T-helper 1 cell treated with Interleukin-12 subunit alpha and Interleukin-12 subunit beta and Interleukin-4 antibody, amounts not matched to agents 30 ng/mL and 1 ng/mL, for 36 hours (primary cell): ENCODE data around the gene SERPINA6. TPM values are rescaled to one million over a fixed set of nuclear protein-coding genes. Genes with fewer than 3 reads are reported as not detected.
"Not testable (repeated sequence)": the region's sequence is repeated elsewhere in the genome, so short reads cannot be mapped to it uniquely, and the experiment has no call there.

Experiments
- intact Hi-C: fragments of 100-400 bp; cut with micrococcal nuclease; formaldehyde crosslinking; loops from one replicate; pipeline ENCODE4 v1.15.1; 2024
- total RNA-seq: library from RNA; stranded (reverse); gene quantifications from 2 replicates; pipeline ENCODE4 v1.2.3, GENCODE V29; 2022

Gene SERPINA6
- total RNA-seq, 1 donor from 2014 or later = not detected

DNA sequence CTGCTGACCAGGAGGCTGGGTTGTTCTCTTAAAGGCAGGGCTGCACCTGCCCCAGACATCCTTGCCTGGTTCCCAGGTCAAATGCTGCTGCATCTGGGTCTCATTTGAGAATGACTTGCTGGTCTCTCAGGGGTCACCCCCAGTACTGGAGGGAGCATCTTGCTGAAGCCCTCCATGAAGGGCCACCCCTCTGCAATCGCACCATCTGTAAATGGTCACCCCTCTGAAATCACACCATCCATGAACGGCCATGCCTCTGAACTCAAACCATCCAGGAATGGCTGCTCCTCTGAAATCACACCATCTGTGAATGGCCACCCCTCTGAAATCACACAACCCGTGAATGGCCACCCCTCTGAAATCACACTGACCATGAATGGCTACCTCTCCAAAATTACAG, 7.3 kb upstream of the SERPINA6 start:
- intact Hi-C loops = no loop called here

DNA sequence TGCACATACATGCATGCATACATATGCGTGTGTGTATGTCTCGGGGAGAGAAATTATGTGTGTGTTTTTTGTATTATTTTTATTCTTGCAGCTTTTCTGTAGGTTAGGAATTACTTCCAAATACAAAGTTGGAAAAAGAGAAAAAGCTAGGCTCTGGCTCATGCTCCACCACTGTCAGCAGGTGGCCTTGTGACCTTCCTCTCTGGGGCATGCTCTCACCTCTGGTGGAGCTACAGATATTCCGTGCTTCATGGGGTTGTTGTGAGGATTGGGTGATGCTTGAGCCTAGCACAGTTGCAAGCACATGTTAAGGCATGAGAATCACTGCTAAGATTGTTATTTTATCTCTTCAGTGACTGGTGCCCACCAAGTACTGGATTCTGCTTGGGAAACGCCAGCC, 6.7 kb upstream of the SERPINA6 start:
- intact Hi-C loops = no loop called here

DNA sequence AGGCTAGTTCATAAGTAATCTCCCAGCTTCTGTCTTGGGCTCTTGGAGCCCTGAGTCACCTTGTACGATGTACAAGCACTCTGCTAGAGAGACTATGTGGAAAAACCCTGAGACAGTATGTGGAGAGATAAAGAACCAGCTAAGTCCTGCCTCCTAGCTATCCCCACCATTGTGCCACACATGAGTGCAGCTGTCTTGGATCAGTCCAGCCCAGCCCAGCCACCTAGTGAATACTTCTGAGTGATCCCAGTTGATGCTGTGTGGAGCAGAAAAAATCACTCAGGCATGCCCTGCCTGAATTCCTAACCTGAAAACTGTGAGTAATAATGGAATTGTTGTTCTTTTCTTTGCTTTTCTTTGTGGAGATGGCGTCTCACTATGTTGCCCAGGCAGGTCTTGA, 5.1 kb upstream of the SERPINA6 start:
- intact Hi-C loops = no loop called here

DNA sequence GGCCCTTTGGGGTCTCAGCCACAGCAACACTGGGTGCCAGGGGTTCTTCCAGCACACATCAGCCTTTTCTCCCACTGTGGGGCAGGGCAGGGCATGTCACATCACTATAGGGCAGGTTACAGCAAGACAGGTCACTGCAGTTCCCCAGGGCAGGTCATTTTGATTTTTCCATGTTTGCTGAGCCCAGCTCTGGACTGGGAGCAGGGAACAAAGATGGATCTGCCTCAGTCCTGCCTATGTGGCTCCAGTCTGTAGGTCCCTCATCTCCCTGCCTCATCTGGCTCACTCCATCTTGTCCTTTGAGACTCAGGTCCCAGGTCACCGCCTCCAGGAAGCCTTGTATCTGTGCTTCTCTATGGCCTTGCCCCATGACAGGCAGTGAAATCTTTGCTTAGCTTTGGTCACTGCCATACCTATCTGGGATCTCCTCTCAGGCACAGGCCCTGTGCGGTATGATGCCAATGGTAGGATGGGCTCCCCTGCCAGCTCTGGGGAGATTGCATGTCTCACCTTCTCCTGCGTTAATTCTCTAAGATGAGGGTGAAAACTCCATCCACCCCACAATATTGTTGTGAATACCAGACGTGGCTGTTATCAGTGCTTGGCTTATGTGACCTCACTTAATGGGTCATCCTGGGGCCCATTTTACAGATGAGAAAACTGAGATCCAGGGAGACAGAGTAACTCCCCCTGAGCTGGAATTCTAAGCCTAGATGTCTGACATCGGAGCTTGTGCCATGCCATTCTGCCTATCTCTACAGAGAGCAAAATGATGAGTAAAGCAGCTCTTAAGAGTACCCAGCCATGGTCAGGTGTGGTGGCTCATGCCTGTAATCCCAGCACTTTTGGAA, 1.5 kb downstream of the SERPINA6 start:
- intact Hi-C loops = no loop called here

DNA sequence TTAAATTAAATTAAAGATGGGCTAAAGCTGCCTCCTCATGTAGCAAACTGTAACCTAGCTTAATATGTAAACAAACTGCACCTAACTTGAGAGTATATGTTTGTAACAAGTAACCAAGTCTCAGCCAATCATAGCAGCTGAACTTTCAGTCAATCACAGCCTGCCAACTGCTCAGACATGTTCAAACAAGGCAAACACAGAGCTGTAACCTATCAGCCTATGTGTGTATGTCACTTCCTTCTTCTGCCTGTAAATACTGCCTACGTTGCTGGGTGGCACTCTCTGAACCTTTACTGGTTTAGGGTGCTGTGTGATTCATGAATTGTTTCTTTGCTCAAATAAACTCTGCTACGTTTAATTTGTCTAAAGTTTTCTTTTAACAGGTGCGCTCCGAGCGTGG, 2.9 kb downstream of the SERPINA6 start:
- intact Hi-C loops = no loop called here

DNA sequence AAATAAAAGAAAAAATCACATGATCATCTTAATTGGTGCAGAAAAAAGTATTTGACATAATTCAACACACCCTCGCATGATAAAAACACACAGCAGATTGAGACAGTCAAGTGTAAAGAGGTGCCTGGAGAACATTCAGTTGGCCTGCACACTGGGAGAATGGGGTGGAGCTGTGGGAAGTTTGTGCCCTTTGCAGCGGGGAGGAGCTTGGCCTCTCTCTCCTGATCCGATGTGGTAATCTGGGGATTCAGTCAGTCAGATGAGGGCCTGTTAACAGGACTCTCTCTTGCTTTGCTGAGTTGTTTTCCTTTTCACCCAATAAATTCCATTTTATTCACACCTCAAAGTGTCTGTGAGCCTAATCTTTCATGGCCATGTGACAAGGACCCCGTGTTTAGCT, 5.9 kb downstream of the SERPINA6 start:
- intact Hi-C loops = no loop called here

DNA sequence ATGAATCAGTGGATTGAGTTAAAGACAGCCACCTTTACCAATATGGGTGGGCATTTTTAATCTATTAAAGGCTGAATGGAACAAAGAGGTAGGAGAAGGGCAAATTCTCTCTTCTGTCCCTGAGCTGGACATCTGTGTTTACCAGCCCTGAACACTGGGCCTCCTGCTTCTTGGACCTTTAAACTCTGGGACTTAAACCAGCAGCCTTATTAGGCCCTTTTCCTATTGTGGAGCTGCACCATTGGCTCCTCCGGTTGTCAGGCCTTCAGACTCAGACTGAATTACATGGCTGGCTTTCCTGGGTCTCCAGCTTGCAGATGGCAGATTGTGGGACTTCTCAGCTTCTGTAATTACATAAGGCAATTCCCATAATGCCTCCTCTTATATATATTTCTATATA, 6.4 kb downstream of the SERPINA6 start:
- intact Hi-C loops = no loop called here

DNA sequence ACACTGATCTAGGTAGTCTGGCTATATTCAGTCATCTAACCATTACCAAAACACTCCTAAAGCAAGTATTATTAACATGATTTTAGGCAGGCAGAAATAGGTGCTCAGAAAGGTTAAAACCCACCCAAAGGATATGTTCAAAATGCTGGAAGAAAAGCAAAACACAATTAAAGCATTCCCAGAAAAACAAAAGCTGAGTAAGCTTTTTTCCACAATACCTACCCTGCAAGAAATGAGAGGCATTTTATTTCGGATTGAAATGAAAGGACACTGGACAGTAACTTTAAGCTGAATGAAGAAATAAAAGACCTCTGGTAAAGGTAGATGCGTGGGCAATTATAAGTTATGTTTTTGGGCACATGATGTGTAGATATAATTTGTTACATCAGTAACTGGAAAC, 8.2 kb downstream of the SERPINA6 start:
- intact Hi-C loops = no loop called here

DNA sequence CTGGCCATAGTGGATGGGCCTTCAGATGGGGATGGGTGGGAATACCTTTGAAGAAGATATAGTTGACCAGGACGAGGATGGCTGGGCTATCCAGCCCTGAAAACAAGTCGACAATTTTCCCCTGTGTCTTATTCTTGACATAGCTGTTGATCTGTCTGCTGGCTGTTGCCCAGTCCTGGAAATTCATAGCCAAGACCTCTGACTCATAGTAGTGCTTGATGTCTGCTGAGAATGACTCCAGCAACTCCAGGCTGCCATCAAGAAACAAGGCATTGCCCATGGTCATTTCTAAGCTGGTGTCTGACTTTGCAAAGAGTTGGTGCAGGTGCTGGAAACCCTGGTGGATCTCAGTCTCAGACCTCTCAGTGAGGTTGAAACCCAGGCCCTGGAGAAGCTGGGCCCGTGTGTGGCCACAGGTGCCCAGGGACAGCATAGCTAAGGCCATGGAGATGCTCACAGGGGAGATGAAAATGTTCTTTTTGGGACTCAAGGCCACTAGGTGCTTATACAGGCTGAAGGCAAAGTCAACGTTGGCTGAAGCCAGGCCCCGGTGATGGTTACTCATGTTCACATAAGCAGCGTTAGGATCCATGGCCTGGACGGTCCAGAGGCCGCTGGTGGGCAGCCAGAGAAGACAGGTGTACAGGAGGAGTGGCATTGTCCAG, 9.0 kb downstream of the SERPINA6 start:
- intact Hi-C loops = no loop called here

DNA sequence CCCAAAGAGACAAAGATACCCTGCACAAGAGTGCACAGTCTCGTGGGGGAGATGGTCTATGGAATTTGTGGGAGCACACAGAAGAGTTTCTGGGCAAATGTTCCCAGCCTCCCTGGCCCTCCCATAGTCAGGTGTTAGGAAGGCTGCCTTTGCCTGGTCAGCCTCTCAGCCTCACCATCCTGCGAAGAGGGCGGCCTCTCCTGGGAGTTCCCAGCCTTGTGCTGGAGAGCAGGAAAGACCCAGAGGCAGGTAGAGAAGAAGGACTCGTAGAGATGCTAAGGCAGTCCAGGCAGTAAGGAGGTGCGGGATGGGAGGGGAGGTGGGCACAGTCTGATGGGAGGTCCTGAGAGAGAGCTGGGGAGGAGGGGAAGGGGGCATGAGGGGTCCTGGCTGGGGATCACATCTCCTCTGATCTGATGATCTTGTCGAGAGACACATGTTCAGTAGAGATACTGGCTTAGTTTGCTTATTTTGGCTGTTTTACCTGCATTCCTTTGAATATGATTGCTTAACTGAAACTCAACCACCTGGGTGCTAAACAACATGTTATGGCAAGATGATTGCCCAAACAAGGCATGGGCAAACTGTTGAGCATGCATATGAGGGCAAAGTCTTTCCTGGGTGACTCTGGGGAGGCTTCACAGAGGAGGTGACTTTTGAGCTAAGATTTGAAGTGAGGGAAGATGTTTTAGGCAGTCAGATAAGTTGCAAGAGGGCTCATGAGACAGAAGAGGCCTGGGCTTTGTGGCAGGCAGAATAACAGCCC, 10.5 kb downstream of the SERPINA6 start:
- intact Hi-C loops = no loop called here

DNA sequence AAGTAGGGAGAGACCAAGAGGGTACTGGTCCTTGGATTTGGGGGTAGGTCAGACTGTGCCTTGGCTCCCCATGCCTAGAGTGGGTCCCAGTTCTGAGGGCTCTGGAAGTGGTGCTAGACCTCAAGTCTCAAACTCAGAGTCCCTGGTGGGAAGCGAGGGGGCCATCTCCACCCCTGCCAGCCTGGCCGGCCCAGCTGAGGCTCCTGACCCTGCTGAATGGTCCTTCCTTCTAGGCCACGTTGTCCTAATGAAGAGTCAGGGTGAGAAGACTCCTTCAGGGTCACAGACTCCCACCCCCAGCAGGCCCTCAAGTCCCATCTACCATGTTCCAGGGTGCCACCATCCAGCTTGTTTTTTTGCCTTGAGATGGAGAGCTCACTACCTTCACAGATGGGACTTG, 12.9 kb downstream of the SERPINA6 start:
- intact Hi-C loops = no loop called here

DNA sequence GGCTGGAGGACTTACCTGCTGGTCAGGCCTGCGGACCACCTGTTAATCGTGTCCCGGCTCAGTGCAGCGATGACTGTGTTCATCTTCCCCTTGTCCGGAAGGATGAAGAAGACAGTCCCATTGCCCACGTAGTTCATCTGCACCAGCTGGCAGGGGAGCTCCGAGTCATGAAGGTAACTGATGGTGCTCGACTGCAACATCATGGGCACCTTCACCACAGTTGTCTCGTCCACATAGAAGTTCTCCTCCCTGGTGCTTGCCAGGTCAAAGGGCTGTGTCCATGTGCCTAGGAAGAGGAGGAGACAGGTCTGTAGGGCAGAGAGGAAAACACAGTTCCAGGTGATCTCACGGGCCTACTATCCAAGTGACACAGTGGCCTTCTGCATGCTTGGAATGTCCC, 13.4 kb downstream of the SERPINA6 start:
- intact Hi-C loops = no loop called here

DNA sequence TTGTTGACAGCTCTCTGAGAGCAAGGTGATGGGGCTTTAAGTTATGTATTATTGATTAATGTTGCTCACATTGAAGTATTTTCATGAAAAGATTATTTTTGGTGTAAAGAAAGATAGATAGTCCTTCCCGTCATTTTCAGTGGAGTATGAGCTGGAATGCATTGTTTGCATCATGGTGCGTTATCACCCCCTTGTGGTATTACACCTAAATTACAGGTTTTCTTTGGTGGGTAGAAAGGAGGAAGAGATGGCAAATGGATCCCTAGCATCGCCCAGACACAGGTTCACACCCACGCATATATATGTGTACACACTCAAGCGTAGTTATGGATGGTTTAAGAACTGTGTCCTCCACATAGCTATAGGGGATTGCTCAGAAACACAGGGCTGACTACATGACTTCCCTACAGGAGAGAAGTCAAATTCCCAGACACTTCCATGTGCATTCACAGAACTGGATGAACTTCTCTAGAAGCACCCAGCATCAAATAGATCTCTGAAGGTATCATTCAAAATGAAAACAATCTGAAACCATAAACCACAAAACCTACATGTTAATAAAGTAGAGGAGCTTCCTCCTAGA, 15.6 kb downstream of the SERPINA6 start:
- intact Hi-C loops = no loop called here

DNA sequence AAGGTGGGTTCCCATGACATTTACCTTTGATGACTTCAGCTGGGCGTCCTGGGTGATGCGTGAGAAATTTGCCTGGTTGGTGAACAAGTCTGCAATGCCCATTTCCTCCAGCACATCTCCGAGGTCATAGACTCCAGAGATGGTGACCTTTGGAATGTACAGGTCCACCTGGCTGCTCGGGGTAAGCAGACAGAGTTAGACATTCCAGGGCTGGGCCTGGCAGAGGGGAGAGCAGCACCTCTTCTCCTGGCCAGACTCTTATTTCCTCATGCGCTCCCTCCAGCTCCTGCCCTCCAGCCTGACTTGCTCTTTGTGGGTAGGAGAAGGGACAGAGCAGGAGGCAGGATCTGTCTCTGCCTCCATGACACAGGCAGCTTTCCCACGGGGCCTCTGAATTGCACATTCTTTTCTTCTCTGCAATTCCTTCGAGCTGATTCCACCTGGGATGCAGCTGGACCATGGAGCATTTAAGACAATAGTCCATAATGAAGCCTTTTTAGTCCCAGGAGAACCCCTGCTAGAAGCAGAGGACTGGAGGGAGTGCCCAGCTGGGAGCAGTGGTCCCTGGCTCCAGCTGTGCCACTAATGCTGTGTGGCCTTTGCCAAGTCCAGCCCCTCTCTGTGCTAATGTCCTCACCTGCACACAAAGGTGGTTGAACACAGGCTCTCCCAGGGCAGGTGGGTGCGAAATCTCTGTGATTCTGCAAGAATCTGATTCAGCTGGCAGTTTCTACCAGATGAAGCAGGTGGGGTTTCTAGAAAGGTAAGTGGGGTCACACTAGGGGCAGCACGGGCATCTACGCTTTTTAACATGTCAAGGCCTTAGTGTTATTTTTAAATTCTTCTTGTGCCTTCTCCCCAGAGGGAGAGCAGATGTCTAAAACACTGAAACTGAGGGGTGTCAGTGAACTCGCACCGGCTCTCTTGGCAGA, 16.8 kb downstream of the SERPINA6 start:
- intact Hi-C loops = no loop called here

DNA sequence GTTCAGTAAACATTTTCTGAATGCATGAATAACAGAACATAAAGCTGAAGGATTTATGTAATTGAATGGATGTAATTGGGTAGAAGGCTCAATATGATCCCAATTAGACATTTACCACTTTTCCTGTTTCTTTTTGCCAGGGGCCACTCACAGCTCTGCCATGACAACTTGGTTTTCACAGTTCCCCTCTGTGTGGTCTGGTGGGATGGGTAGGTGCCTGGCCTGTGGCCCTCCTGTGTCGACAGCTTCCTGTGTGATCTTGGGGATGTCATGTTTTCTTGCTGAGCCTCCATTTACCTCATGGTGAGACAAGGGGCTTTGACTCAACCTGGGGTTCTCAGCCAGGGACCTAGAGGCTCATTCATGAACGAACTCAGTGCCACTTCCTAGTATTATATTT, 17.5 kb downstream of the SERPINA6 start:
- intact Hi-C loops = no loop called here

DNA sequence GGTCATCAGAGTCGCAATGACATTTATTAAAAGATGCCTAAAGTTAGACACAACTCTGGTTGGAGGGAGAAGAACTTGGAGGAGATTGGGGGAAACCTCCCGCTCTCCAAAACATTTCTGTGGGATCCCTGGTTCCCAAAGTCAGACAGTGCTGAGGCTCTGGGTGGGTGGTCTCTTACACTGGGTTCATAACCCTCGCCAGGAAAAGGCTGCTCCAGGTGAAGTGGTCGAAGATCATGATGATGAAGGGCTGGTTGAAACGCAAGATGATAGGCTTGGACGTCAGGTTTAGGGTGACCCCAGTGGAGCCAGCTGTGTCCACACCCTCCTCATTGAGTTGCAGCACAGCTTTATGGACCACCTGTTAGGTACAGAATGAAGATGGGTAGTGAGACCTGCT, 18.9 kb downstream of the SERPINA6 start:
- intact Hi-C loops = no loop called here

DNA sequence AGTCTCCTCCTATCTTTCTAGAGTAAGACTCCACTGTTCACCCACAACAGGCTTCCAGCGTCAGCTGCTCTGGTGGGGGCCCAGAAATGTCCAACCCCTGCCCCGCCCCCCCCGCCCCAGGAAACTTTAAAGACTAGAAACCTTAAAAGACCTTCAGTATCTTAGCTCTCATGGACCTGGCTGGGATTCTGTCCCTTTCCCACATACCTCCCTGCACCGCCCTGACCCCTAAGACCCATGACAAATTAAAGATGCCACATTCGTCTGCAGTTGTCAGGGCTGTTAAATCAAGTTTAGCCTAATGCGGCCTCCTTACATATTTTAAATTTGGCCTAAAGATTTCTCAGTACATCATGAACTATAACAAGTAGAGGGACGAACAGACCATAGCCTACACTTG, 20.0 kb downstream of the SERPINA6 start:
- intact Hi-C loops = no loop called here

DNA sequence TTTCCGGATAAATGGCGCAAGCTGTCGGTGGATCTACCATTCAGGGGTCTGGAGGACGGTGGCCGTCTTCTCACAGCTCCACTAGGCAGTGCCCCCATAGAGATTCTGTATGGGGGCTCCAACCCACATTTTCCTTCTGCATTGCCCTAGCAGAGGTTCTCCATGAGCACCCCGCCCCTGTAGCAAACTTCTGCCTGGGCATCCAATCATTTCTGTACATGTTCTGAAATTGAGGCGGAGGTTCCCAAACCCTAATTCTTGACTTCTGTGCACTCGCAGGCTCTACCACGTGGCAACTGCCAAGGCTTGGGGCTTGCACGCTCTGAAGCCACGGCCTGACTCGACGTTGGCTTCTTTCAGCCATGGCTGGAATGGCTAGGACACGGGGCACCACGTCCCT, 25.0 kb downstream of the SERPINA6 start:
- intact Hi-C loops = no loop called here

DNA sequence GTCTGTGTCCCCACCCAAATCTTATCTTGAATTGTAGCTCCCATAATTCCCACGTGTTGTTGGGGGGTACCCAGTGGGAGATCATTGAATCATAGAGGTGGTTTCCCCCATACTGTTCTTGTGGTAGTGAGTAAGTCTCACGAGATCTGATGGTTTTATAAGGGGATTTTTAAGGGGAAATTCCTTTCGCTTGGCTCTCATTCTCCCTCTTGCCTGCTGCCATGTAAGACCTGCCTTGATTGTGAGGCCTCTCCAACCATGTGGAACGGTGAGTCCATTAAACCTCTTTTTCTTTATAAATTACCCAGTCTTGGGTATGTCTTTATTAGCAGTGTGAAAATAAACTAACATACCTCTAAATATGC, 27.0 kb downstream of the SERPINA6 start:
- intact Hi-C loops = not testable (repeated sequence)

DNA sequence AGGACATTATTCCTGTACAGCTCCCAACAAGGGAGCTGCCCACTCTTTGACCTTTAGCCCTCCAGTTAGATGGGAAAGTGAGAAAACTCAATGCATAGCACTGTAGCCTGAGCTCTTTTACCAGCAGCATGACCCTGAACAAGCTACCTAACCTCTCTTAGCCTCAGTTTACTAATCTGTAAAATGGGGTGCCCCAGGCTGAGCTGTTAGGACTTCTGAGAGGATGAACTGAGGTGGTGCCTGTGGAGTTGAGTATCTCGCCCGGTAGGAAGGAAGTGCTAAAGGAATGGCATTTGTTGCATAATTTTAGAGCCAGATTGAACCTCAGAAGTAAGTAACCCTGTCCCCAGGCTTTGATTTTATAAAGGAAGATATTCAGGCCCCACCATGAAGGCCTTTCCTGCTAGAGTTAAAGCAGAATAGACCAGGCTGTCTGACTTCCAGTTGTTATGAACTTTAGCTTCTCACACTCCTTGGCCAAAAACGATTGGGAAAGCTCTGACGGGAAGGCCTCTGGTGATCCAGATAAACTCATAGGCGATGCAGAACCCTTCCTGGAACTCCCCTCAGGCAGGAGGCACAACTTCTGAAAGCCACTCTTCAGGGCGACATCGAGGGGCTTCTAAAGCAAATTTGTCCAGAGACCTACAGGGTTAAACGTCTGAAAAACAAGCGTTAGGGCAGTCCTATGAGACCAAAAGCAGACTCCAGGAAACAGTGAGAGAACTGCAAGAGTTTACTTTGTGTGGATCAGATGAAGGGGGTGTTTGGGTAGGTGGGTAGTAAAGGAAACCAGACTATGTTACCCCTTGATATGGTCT, 27.6 kb downstream of the SERPINA6 start:
- intact Hi-C loops = no loop called here
